ENCODE measurements around the gene NMT1. TPM values are rescaled to one million over a fixed set of nuclear protein-coding genes. Genes with fewer than 3 reads are reported as not detected.

The NMT1 gene
- total RNA-seq, 1 experiment from 2014 or later = 173 TPM

- TF ChIP-seq CTCF (IDR thresholded peaks at IDR 0.05 in 2 of 3, conservative IDR thresholded peaks at IDR 0.05 in 1 of 3; ENCODE audit: borderline replicate concordance in 1 of 3, insufficient read depth in 1 of 3, low read depth in 2 of 3, low read length in 2 of 3) (no peak), TCF7L2 (IDR thresholded peaks at IDR 0.05; ENCODE audit: borderline replicate concordance, extremely low read depth, insufficient read depth, insufficient read length) (no peak), ZFX (IDR thresholded peaks at IDR 0.05) (no peak)
Measured at GRCh38 chr17:45022655-45023339, 38.3 kb upstream of the NMT1 start (continued).

GRCh38 chr17:45029096-45029495 is 32.0 kb upstream of the NMT1 start:
- no peak overlapping the region for H3K4me2 ChIP-seq (ENCODE audit: low read length)
- no peak overlapping the region for H2AFZ ChIP-seq (ENCODE audit: low read depth, low read length, poor library complexity, severe bottlenecking)
- POLR2A ChIA-PET = no interaction called here
- RAD21 ChIA-PET (ENCODE audit: low non-redundant PET in 1 of 2, low total read pairs in 2 of 2, uncharacterized antibody in 2 of 2, unreplicated experiment in 2 of 2) = no interaction called here
- H3K9me3 ChIP-seq (ENCODE audit: control insufficient read depth in 1 of 2, insufficient read depth in 1 of 2, low read depth in 1 of 2, low read length in 2 of 2) = no peaks in the 10 kb centered on the region
- H3K4me3 ChIP-seq (replicated peaks in 1 of 2; ENCODE audit: low read depth in 1 of 2, low read length in 2 of 2) = no peak overlapping the region
- no peak for ATAC-seq
- no peaks in the 10 kb centered on the region for H3K27me3 ChIP-seq (ENCODE audit: insufficient read depth, low read length)
- DNase-seq (ENCODE audit: low read depth, low spot score) = no peak
- no TSS peak for BruUV-seq (replicated peaks)
- TF ChIP-seq ZNF274 (IDR thresholded peaks at IDR 0.05; ENCODE audit: low read depth, low read length) (no peak), REST (IDR thresholded peaks at IDR 0.05; ENCODE audit: low read depth) (no peak), MAX (IDR thresholded peaks at IDR 0.05) (no peak), EGR1 (IDR thresholded peaks at IDR 0.05; ENCODE audit: low read depth) (no peak), YY1 (IDR thresholded peaks at IDR 0.05; ENCODE audit: extremely low read depth, insufficient replicate concordance, low read depth, low read length) (no peak), ZFX (IDR thresholded peaks at IDR 0.05) (no peak), EZH2phosphoT487 (IDR thresholded peaks at IDR 0.05; ENCODE audit: borderline replicate concordance) (no peak), ZBTB33 (IDR thresholded peaks at IDR 0.05; ENCODE audit: extremely low read depth, insufficient replicate concordance, low read length) (no peak), TCF7L2 (IDR thresholded peaks at IDR 0.05; ENCODE audit: borderline replicate concordance, extremely low read depth, insufficient read depth, insufficient read length) (no peak)
- no peaks in the 10 kb centered on the region for H3K9me2 ChIP-seq (ENCODE audit: insufficient read depth)
- H3K4me1 ChIP-seq (ENCODE audit: control insufficient read depth in 1 of 2, insufficient read depth in 2 of 2, low read length in 2 of 2) = no peaks in the 10 kb centered on the region
- H3K27ac ChIP-seq (ENCODE audit: low read depth, low read length) = no peak overlapping the region
- H3K9ac ChIP-seq (ENCODE audit: low read length) = no peak overlapping the region
- intact Hi-C loops (cut with micrococcal nuclease) = no loop called here
- H4K20me1 ChIP-seq (ENCODE audit: insufficient read depth) = no peaks in the 10 kb centered on the region
- CTCF ChIA-PET = no interaction called here
- no peaks in the 10 kb centered on the region for H3K79me2 ChIP-seq (ENCODE audit: insufficient read depth, low read length)
- H3K36me3 ChIP-seq (ENCODE audit: control insufficient read depth in 1 of 2, insufficient read depth in 2 of 2, low read length in 2 of 2) = peaks cover 9 to 12% of the 10 kb centered on the region in 2 experiments

All from HCT116 (cell line).